Effector CD4-positive, alpha-beta T cell (primary cell): ENCODE measurements around the gene SRGAP1.

Experiments used
- DNase-seq: peaks from one replicate; pipeline ENCODE4 v3.0.0-alpha.2; 2020

Gene SRGAP1

DNA sequence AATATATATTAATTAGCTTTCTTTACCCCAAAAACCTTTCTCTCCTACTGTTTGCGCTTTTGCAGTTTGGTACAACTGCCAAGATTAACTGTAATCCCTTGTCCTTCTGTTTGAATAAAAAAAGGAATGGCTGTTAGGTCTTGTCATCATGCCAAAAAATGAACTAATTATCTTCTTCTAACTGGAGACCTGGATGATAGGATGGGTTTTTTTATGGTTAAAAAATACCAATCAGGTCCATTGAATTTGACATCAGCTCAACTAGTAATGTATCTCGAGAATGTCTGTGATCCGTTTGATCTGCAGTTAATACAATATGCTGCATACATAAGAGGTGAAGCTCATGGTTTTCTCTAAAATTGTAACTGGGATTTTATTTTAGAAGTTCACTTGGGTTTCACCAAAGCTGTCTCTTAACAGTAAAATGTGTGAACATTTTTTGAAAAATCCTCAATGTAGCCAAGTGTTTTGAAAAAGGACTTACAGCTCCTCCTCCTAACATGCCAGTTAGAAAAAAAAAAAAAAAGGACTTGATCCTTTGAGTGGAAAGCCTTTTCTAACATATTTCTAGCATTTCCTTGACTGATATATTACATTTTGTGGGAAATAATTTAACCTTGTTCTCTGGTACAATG, 96.8 kb downstream of the SRGAP1 start:
- DNase-seq: no peak

DNA sequence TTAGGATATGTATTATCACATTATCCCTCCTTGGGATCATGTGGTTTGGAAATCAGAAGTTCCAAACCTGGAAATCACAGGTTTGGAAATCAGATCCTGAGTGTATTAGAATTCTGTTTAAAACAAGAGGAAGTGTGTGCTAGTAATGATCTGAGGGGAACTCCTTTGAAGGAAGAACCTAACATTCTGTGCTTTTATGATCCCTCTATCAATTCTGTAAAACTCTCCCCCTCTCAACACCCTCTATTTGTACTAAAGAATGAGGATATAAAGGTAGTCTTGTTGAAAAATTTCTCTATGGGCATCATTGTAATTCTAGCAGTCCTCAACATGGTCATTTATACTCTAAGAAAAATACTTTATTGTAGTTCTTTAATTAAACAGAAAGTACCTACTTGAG, 97.4 kb downstream of the SRGAP1 start:
- no peak for DNase-seq

DNA sequence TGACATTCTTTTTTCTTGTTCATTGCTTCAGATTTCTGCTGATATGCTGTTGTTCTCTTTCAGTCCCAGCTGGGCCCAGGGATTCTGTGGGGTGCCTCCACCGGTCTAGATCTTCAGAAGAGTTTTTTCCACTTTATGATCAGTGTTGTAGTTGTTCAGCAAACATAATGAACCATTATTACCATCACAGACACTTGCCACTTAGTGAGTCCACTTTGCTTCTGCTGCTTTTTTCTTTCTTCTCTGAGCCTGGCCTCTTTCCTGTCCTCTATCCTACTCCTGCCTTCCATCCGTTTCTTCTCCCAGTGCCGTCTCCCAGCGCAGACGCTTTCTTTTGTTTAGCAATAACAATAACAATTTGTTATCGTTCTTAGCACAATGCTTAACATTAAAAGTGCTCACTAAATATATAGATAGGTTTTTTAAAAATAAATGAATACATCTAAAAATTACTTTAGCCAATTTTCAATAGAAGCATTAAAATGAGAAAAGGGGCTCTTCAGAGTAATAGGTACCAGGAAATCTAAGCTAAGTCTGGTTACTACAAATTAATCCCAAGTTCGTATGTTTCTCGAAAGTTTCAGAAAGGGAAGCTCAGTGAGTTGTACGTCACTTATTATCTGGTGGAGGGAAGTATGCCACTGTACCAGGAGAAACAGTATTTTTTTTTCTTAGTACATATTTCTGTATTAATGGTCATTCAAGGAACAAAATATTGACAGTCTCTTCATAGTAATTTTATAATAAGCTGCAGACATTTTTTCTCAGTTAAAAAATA, 98.2 kb downstream of the SRGAP1 start:
- no peak for DNase-seq

DNA sequence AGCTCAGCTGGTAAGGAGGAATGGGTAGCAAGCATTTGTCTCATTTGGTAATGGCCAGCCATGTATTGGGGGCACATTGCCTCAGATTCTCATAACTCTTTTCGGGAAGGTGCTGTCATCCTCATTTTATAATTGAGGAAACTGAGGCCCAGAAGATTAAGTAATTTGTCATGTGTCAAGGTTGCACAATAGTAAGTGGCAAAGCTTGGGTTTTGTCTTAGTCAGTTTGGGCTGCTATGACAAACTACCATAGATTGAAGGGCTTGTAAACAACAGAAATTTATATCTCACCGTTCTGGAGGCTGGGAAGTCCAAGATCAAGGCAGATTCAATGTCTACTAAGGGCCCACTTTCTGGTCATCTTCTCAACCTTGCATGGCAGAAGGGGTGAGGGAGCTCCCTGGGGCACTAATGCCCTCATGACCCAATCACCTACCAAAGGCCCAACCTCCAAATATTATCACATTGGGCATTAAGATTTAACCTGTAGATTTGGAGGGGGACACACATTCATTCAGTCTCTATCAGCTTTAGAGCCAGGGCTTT, 99.6 kb downstream of the SRGAP1 start:
- no peak for DNase-seq

DNA sequence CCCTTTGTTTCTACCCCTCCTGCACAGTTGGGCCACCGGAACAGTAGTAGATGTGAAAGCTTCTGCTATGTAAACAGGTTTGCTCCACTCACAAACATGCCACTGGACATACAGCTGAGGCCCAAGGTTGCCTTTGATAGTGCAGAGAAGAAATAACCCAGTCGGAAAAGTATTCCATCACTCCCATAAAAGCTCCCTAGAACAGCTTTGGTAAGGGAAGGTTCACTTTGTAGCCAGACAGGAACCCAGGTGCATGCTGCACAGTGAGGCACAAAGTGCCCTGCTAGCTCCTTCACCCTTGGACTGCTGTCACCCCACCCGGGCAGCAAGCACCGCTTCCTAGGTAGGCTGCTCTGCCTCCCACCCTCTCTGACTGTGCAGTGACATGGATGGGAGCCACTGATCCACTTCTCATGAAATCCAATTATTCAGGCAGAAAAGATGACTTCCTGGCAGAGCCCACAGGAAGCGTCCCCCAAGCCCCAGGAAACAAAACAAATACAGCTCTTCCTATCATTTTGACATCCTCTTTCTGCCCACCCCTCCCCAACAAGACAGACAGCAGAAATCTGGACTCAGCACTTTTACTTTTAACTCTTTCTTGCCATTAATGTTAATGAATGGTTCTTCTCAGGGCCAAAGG, 100.2 kb downstream of the SRGAP1 start:
- DNase-seq: no peak

DNA sequence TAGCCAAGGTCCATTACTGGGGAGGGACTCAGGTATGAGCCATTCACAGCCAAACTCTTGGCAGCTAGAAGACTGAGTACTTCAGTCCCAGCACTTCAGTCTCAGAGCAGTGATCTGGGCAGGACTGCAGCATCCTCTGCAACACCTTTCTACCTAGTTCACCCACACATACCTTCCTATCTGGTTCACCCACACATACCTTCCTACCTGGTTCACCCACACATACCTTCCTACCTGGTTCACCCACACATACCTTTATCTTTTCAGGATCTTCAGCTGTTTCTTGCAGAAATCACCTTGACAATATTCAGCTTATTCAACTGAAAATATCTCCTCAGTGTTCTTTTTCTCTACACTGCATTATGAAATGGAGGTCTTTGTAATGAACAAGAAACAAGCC, 101.3 kb downstream of the SRGAP1 start:
- no peak for DNase-seq

DNA sequence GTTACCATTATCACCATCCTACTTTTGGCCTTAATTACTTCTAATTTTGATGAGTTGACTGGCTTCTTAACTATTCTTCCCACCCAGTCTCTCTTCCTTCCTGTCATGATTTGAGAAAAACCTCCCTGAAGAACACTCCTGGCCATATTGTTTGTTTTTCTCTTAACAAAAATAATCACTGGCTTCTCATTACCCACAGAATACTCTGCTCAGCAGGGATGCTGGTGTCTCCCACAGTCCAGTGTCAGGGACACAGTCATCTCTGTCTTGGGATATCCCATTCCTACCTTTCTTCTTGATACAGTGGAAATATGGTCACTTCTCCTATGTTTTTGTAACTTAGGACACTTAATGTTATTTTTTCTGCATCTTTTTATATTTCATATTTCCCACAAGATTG, 103.7 kb downstream of the SRGAP1 start:
- no peak for DNase-seq

DNA sequence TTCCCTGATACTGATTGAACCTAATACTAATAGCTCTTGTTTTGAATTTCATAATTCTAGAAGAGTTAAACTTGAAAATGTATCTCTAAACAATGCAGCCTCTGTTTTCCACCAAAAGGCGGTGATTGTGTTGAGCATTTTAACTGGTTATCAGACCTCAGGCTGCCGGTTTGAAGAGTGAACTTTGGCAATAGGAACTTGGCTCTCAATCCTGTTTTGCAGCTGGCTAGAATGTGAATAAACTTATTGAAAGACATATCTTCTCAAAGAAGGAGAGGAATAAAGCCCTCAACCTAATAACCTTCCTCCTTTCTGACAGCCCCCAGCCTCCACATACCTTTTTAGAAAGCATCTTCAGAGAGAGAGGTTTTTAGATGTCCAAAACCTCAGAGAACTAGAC, 105.4 kb downstream of the SRGAP1 start:
- DNase-seq: no peak

DNA sequence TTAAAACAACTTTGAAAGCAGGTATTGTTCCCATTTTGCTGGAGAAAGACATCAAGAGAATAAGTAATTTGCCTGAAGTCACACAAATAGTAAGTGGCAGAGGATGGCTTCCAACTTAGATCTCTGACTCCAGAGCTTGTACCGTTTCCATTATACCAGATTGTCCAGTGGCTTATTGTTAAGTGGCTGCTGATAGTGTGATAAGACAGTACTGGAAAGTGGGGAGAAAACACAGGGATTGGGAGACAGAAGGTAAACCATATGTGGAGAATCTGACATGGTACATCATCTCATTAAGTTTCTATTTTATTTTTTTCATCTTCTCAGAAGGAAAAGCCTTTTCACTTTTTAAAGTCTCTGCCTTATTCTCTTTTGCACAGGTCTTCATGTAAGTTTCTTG, 108.5 kb downstream of the SRGAP1 start:
- no peak for DNase-seq

DNA sequence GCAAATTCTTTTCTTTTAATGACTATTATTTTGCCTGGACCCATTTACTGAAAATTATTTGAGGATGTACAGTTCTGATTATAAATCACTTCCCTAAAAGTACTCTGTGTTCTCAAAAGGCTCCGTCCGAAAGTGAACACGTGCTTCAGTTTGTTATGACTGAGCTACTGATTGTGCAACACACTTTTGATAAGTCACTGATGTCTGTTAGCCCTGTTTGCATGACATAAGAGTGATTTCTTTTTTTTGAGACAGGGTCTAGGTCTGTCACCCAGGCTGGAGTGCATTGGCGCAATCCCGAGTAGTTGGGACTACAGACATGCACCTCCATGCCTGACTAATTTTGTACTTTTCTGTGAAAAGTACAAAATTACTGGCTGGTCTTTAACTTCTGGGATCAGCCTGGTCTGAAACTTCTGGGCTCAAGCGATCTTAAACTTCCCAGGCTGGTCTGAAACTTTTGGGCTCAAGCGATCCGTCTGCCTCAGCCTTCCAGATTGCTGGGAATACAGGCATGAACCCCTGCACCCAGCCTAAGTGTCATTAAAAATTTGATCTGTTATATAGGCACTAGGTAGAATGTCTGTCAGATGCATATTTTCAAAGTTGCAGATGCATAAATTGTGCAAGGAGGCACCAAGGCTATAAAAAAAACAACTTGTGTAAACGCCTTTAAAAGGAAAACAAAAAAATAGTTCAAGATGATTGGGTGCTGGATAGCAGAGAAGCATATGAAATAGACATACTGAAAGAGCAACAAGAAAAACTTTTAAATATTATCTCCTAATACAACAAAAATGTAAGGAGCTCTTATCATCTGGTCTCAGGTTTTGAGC, 111.5 kb downstream of the SRGAP1 start:
- no peak for DNase-seq

DNA sequence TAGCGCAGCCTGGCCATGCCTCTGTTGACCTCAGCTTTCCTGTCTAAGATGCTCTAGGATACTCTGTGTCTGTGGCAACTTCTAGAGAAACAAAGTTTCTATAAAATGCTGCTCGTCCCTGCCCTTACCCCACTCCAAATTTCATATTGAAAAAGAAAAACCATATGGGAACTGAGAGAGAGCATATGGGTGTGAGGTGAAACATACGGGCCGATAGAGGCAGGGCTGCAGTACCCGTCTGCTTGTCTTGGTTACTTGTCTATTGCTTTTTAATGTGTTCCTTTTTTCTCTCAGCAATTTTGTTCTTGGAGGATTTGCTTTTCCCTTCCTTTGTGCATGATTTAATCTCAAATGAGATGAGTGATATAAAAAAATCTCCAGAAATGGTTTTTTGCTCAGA, 113.0 kb downstream of the SRGAP1 start:
- no peak for DNase-seq

DNA sequence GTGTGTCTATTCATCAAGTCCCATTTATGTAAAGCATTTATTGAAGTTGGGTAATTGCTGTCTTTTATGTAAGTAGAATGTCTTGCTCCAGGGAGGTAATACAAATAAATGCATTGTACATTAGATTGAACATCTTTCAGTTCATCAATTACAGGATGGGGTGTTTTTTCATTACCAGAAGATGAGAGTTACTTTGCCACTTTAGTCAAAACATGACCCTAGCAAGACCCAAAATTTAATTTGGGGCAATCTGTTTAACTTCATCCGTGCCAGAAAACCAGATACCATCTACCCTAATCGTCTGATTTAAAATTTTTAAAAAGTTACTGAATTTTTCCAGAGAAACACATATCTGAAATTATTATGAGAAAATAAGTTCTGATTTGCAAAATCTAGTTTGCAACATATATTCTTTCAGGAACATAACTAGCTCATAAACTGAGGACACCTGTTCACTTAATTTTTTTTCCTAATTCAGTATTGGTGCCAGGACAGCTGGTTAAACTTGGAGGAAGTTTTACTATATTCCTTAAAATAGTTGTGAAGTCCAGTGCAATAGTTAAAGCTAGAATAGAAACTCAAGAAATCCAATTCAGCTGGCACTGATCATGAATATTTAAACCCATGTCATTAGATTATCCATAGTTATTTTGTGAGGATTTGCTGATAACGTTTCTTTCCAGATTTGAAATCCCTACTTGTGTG, 114.5 kb downstream of the SRGAP1 start:
- DNase-seq: no peak

DNA sequence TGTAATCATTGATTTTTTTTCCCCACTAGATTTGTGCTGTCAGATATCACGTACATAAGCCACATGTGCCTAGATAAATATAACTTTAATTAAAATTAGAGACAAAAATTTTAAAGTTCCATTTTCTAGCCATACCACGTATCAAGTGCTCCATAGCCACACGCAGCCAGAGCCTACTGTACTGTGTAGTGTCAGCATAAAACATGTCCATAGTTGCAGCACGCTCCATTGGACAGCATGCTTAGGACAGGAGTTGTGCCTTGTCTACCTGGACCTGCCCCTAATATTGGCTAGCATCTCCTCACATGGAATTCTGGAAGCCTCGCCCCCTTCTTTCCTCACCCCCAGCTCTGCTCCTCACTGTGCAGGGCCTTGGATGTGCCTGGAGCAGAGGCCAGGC, 116.5 kb downstream of the SRGAP1 start:
- no peak for DNase-seq

DNA sequence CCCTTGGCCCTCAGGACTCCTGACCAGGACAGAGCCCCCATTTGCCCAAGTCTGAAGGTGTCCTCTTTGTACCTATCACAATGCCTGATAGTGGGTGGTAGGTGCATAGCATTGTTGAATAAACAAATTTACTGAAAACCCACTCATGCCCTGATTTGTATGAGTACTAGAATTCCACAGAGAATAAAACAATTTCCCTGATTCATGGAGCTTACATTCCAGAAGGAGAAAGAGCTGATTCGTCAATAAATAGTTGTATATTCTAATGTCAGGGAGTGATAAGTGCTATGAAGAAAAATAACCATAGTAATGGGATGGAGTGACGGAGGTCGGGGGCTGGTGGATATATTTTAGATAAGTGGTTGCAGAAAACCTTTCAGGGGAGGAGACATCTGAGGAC, 117.0 kb downstream of the SRGAP1 start:
- no peak for DNase-seq

DNA sequence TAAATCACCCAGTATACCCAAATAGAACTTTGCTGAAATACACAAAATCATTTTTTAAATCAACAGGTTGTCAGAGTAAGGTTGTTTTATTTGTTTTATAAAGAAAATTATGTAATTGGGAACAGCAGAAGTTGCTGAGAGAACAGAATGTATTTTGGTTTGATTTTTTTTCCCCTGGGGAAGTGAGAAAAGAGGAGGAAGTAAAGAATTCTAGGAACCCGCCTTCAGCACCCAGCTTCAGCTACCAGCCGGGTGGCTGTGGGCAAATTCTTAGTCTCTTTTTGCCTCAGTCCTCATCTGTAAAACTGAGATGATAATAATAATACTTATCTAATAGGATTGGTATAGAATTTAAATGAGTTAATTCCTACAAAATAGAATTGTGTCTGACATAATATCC, 119.4 kb downstream of the SRGAP1 start:
- no peak for DNase-seq

DNA sequence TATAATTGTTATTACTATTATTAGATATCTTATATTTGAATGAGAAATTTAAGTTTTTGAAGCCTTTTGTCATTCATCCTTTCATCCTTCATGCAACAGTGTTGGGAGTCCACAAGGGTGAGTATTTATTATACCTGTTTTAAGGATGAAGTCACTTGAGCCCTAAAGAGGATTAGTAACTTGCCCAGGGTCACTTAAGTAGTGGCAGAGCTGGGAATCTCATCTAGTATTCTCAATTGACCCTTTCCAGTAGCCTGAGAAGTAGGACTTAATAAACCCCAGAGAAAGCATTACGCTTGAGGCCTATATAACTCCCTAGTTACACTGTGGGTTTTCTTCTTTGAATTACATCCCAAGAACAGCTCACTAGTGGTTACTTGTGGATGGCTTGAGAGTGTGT, 119.8 kb downstream of the SRGAP1 start:
- no peak for DNase-seq

DNA sequence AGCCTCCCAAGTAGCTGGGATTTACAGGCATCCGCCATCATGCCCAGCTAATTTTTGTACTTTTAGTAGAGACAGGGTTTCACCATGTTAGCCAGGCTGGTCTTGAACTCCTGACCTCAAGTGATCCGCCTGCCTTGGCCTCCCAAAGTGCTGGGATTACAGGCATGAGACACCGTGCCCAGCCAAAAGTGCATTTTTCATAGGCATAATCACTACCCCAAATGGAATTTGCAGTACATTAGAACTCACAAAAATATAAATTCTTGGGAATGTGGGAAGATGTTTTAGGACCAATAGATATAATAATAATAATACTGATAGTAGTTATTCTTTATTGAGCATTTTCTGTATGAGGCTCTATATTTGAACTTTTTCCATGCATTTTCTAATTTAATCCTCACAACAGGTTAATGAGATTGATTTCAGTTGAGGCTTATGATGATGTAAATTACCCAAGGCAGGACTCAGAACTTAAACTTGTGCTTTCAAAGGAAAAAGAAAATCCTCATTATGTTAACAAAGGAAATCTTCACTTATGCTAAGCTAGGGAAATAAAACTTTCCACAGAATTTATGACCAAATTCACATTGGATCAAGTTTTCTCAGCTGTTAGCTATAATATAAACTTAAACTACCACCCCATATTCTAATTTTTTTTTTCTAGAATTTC, 121.6 kb downstream of the SRGAP1 start:
- DNase-seq: no peak

DNA sequence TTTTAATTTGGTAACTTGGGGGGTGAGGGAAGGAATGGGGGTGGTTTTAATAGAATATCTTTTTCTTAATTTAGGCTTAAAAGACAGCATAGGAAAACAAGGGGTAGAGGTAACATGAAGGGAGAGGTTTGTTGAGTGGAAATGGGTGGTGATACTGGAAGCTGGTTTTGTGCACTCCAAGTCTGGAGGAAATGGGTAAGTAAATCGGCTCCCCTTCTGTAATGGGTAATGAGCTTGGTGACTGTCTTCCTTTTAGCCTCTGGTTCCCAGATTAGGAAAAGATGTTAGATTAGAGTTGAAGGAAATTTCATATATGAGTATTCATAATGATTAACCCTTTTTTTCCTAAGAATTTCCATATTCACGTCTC, 122.1 kb downstream of the SRGAP1 start:
- no peak for DNase-seq

DNA sequence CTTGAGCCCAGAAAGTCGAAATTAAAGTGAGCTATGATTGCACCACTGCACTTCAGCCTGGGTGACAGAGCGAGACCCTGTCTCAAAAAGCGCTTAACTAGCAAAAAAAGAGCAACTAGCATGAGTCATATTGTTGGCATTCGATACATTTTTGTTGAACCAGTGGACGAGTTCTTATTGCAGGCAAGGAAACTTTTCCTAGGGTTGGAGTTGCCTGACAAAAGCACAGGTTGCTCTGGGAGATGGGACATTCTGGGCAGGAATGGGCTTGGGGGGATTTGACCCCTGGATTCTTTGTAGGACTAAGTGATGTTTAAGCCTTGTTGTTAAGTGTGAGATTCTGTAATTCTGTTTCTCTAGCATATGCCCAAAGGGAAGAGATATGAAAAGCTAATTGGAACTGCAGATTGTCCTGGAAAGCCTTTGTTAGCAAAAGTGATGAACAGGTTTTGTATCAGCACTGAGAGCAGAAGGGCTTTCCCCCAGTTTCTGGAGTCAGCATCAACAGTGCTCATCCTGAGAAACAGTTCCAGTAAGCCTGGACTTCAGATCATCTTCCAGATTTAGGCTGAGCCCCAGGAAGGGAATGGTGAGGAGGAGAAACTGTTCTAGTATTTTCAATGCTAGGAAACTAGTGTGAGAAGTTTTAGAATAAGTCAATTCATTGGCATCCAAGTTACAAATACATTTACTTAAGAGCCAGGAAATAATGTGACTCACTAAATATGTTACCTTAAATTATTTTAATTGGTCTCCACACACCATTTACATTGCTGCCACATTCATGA, 123.1 kb downstream of the SRGAP1 start:
- DNase-seq: no peak

DNA sequence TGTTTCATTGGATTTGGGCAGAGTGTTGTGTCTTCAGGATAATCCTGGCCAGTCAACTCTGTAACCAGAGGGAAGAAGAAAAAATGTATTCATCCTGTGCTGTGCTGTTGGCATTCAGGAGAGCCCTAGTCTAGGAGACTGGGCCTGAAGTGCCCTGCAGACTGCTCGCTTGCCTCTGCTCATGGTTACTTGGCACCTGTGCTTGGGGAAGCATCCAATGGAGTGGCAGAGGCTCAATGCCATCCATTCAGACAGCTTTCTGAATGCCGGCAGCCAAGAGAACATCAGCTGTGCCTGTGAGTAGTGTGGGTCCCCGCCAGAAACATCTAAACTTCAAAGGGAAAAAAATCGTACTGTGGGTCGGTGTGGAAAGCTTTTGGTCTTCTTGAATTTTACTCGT, 124.2 kb downstream of the SRGAP1 start:
- DNase-seq: no peak

DNA sequence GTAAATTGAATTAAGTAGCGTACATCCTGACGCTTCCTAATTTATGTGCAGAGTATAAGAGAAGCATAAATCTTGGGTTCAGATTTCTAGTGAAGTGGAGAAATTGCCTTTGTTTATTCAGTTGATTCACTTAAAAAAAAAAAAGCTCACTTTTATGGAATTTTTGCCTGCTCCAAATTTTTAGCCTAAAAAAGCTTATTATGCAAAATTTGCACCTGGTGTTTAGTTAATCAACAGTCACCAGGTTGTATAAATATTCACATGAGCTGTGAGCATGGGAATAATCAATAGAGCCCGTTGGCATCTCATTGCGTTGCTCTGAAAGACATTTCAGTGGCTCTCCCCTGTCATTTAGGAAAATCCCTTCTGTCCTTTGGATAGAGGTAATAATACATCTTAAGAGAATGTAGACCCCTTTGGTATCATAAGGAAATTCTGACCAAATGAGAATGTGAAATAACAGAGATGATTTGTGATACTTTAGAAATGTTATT, 132.4 kb downstream of the SRGAP1 start:
- DNase-seq: no peak
